HEK293 (cell line): ENCODE results near the gene SBF2.

Source experiments
- CTCF ChIA-PET: fragments of 350-600 bp; formaldehyde crosslinking; extraction: SDS; loops from one replicate; lab custom pipeline; 2021; ENCODE audit warnings: antibody characterized with exemption; lab: Yijun Ruan, JAX
- POLR2A ChIA-PET: fragments of 300-600 bp; formaldehyde crosslinking; extraction: SDS; loops from one replicate; lab custom pipeline; 2020; ENCODE audit warnings: antibody characterized with exemption, inconsistent platforms; lab: Yijun Ruan, JAX
- H3K27ac ChIP-seq: fragments of 200-500 bp; sonication (Bioruptor generic); 2 replicates; pipeline ENCODE4 v1.5.1; 2014; ENCODE audit warnings: low read depth, low read length, control low read depth, inconsistent platforms; ENCODE audit errors: extremely low read depth
- H3K36me3 ChIP-seq, 2 experiments: fragments of 200-500 bp in 1 of 2; sonication (Bioruptor generic) in 1 of 2; 1 replicate in 1 of 2; 2 replicates in 1 of 2; pipeline ENCODE4 v1.5.1; 2014 to 2017; ENCODE audit warnings: inconsistent platforms in 2 of 2, low read length in 2 of 2; ENCODE audit not compliant: control insufficient read depth in 2 of 2, insufficient read depth in 1 of 2
- H3K4me1 ChIP-seq: fragments of 200-500 bp; sonication (Bioruptor generic); 2 replicates; pipeline ENCODE4 v1.5.1; 2014; ENCODE audit warnings: mild to moderate bottlenecking, low read length, inconsistent platforms; ENCODE audit not compliant: control insufficient read depth, insufficient read depth
- H3K4me3 ChIP-seq: 2 replicates; pipeline ENCODE4 v1.5.1; 2011; ENCODE audit warnings: low read depth, mild to moderate bottlenecking, control low read depth, low read length, moderate library complexity
- H3K9me3 ChIP-seq: fragments of 200-500 bp; sonication (Bioruptor generic); 2 replicates; pipeline ENCODE4 v1.5.1; 2014; ENCODE audit warnings: low read depth, low read length, inconsistent platforms; ENCODE audit not compliant: control insufficient read depth, insufficient read depth
- GLI2 ChIP-seq: fragments of 450-650 bp; formaldehyde crosslinking; IDR thresholded peaks from 2 replicates; pipeline ENCODE4; 2017; ENCODE audit warnings: missing biosample characterization, missing genetic modification characterization, low read depth, borderline replicate concordance
- HOXA7 ChIP-seq: sonication (generic); formaldehyde crosslinking; IDR thresholded peaks from 2 replicates; pipeline ENCODE4 v1.8.1; 2022; ENCODE audit warnings: missing genetic modification reagents, borderline replicate concordance
- PRDM6 ChIP-seq: fragments of 450-650 bp; formaldehyde crosslinking; IDR thresholded peaks from 2 replicates; pipeline ENCODE4 v1.5.1; 2017; ENCODE audit warnings: missing biosample characterization, missing genetic modification characterization
- ZBTB1 ChIP-seq: fragments of 450-650 bp; formaldehyde crosslinking; IDR thresholded peaks from 2 replicates; pipeline ENCODE4 v1.5.1; 2016; ENCODE audit warnings: missing biosample characterization, missing genetic modification characterization
- ZBTB48 ChIP-seq: fragments of 450-650 bp; formaldehyde crosslinking; IDR thresholded peaks from 2 replicates; pipeline ENCODE4 v1.5.1; 2016; ENCODE audit warnings: missing biosample characterization, missing genetic modification characterization
- ZNF202 ChIP-seq: fragments of 450-650 bp; formaldehyde crosslinking; IDR thresholded peaks from 2 replicates; pipeline ENCODE4 v1.5.1; 2016; ENCODE audit warnings: missing biosample characterization, missing genetic modification characterization, borderline replicate concordance
- ZNF239 ChIP-seq: fragments of 450-650 bp; formaldehyde crosslinking; IDR thresholded peaks from 2 replicates; pipeline ENCODE4 v1.5.1; 2016; ENCODE audit warnings: missing biosample characterization, missing genetic modification characterization
- ZNF311 ChIP-seq: fragments of 450-650 bp; formaldehyde crosslinking; IDR thresholded peaks from 2 replicates; pipeline ENCODE4 v1.5.1; 2017; ENCODE audit warnings: missing biosample characterization, missing genetic modification characterization, borderline replicate concordance
- ZNF324 ChIP-seq: fragments of 450-650 bp; formaldehyde crosslinking; IDR thresholded peaks from 2 replicates; pipeline ENCODE4 v1.5.1; 2016; ENCODE audit warnings: missing biosample characterization, missing genetic modification characterization
- ZNF404 ChIP-seq: fragments of 450-650 bp; formaldehyde crosslinking; IDR thresholded peaks from 2 replicates; pipeline ENCODE4 v1.5.1; 2017; ENCODE audit warnings: missing biosample characterization, missing genetic modification characterization
- ZNF426 ChIP-seq: fragments of 450-650 bp; formaldehyde crosslinking; IDR thresholded peaks from 2 replicates; pipeline ENCODE4 v1.5.1; 2017; ENCODE audit warnings: missing biosample characterization, missing genetic modification characterization, mild to moderate bottlenecking, inconsistent platforms, moderate library complexity
- ZNF510 ChIP-seq: fragments of 450-650 bp; formaldehyde crosslinking; IDR thresholded peaks from 2 replicates; pipeline ENCODE4 v1.5.1; 2018; ENCODE audit warnings: mild to moderate bottlenecking, missing genetic modification characterization, missing biosample characterization; ENCODE audit not compliant: insufficient replicate concordance
- ZNF600 ChIP-seq: fragments of 450-650 bp; formaldehyde crosslinking; IDR thresholded peaks from 2 replicates; pipeline ENCODE4 v1.5.1; 2016; ENCODE audit warnings: missing biosample characterization, missing genetic modification characterization
- ZNF704 ChIP-seq: fragments of 450-650 bp; formaldehyde crosslinking; IDR thresholded peaks from 2 replicates; pipeline ENCODE4 v1.5.1; 2016; ENCODE audit warnings: missing biosample characterization, missing genetic modification characterization
- ZNF777 ChIP-seq: fragments of 450-650 bp; formaldehyde crosslinking; IDR thresholded peaks from 2 replicates; pipeline ENCODE4 v1.5.1; 2017; ENCODE audit warnings: missing biosample characterization, missing genetic modification characterization, borderline replicate concordance
- ZNF837 ChIP-seq: fragments of 450-650 bp; formaldehyde crosslinking; IDR thresholded peaks from 2 replicates; pipeline ENCODE4 v1.5.1; 2016; ENCODE audit warnings: missing biosample characterization, missing genetic modification characterization
- TF ChIP-seq, protein P1 (sequence below): fragments of 450-650 bp; formaldehyde crosslinking; IDR thresholded peaks from 2 replicates; pipeline ENCODE4 v1.5.1; 2017; ENCODE audit warnings: missing biosample characterization, missing genetic modification characterization
- TF ChIP-seq, protein P2 (sequence below): fragments of 450-650 bp; formaldehyde crosslinking; IDR thresholded peaks from 2 replicates; pipeline ENCODE4 v1.5.1; 2016; ENCODE audit warnings: missing biosample characterization, missing genetic modification characterization
- TF ChIP-seq, protein P3 (sequence below): fragments of 450-650 bp; formaldehyde crosslinking; IDR thresholded peaks from 2 replicates; pipeline ENCODE4 v1.5.1; 2016; ENCODE audit warnings: missing biosample characterization, missing genetic modification characterization

SBF2 gene

GRCh38 chr11:10162222-10162621 lies 131.8 kb downstream of the SBF2 start:
- H3K4me3 ChIP-seq, result no peak overlapping the region
- TF ChIP-seq ZNF239 (tag by site-specific recombination) (no peak), ZNF777 (tag by site-specific recombination) (no peak), ZBTB1 (tag by site-specific recombination) (no peak), ZNF311 (no peak), ZNF324 (tag by site-specific recombination) (no peak), ZNF426 (tag by site-specific recombination) (no peak), ZNF837 (tag by site-specific recombination) (no peak), ZNF202 (tag by site-specific recombination) (no peak), ZNF704 (tag by site-specific recombination) (no peak), GLI2 (no peak), ZNF510 (no peak), ZNF404 (no peak), HOXA7 (CRISPR knock-in tag) (no peak), ZBTB48 (tag by site-specific recombination) (no peak)
- TF ChIP-seq, protein P1, sequence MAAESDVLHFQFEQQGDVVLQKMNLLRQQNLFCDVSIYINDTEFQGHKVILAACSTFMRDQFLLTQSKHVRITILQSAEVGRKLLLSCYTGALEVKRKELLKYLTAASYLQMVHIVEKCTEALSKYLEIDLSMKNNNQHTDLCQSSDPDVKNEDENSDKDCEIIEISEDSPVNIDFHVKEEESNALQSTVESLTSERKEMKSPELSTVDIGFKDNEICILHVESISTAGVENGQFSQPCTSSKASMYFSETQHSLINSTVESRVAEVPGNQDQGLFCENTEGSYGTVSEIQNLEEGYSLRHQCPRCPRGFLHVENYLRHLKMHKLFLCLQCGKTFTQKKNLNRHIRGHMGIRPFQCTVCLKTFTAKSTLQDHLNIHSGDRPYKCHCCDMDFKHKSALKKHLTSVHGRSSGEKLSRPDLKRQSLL (tag by site-specific recombination), result no peak
- TF ChIP-seq, protein P2, sequence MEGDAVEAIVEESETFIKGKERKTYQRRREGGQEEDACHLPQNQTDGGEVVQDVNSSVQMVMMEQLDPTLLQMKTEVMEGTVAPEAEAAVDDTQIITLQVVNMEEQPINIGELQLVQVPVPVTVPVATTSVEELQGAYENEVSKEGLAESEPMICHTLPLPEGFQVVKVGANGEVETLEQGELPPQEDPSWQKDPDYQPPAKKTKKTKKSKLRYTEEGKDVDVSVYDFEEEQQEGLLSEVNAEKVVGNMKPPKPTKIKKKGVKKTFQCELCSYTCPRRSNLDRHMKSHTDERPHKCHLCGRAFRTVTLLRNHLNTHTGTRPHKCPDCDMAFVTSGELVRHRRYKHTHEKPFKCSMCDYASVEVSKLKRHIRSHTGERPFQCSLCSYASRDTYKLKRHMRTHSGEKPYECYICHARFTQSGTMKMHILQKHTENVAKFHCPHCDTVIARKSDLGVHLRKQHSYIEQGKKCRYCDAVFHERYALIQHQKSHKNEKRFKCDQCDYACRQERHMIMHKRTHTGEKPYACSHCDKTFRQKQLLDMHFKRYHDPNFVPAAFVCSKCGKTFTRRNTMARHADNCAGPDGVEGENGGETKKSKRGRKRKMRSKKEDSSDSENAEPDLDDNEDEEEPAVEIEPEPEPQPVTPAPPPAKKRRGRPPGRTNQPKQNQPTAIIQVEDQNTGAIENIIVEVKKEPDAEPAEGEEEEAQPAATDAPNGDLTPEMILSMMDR (tag by site-specific recombination), result no peak
- TF ChIP-seq, protein P3, sequence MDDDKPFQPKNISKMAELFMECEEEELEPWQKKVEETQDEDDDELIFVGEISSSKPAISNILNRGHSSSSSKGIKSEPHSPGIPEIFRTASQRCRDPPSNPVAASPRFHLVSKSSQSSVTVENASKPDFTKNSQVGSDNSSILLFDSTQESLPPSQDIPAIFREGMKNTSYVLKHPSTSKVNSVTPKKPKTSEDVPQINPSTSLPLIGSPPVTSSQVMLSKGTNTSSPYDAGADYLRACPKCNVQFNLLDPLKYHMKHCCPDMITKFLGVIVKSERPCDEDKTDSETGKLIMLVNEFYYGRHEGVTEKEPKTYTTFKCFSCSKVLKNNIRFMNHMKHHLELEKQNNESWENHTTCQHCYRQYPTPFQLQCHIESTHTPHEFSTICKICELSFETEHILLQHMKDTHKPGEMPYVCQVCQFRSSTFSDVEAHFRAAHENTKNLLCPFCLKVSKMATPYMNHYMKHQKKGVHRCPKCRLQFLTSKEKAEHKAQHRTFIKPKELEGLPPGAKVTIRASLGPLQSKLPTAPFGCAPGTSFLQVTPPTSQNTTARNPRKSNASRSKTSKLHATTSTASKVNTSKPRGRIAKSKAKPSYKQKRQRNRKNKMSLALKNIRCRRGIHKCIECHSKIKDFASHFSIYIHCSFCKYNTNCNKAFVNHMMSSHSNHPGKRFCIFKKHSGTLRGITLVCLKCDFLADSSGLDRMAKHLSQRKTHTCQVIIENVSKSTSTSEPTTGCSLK, result no peak
- TF ChIP-seq, all 188 proteins: peak for 0
- ChIA-PET POLR2A (no interaction called here), CTCF (no interaction called here)
- no peaks in the 10 kb centered on the region for H3K9me3 ChIP-seq
- H3K36me3 ChIP-seq, result no peaks in the 10 kb centered on the region
- no peaks in the 10 kb centered on the region for H3K4me1 ChIP-seq
- no peak overlapping the region for H3K27ac ChIP-seq

- H3K4me1 ChIP-seq, result no peaks in the 10 kb centered on the region
- POLR2A ChIA-PET, result interaction anchor here (1.1 kb wide), 1 partner anchor 144 kb away, joined by 6 read pairs; no protein-coding TSS in a partner anchor
- H3K4me3 ChIP-seq, result no peak overlapping the region
- no peaks in the 10 kb centered on the region for H3K9me3 ChIP-seq
- no peak overlapping the region for H3K27ac ChIP-seq
- no peak for TF ChIP-seq ZNF777 (tag by site-specific recombination)
- no peak for TF ChIP-seq PRDM6 (tag by site-specific recombination)
- no peak for TF ChIP-seq ZNF600
- no peaks in the 10 kb centered on the region for H3K36me3 ChIP-seq
- CTCF ChIA-PET, result no interaction called here
Observed at GRCh38 chr11:10160350-10160749, 133.7 kb downstream of the SBF2 start.
